H1 (cell line): Measurements from ENCODE around the gene KRT80. TPM values are rescaled to one million over a fixed set of nuclear protein-coding genes. Genes with fewer than 3 reads are reported as not detected.

ENCODE experiments used
- EGR1 ChIP-seq: IDR thresholded peaks from 2 replicates; pipeline ENCODE4 v1.6.1; 2011; ENCODE audit warnings: low read depth, low read length, borderline replicate concordance
- EZH2 ChIP-seq: fragments of 200-600 bp; sonication (generic); IDR thresholded peaks from 2 replicates; pipeline ENCODE4 v1.7.1; 2012; ENCODE audit warnings: low read depth, mild to moderate bottlenecking, moderate library complexity, low read length, inconsistent platforms; ENCODE audit not compliant: severe bottlenecking
- GABPA ChIP-seq: IDR thresholded peaks from 2 replicates; pipeline ENCODE4 v1.6.1; 2011; ENCODE audit warnings: mild to moderate bottlenecking, low read length, moderate library complexity, borderline replicate concordance; ENCODE audit not compliant: insufficient read depth
- KDM5A ChIP-seq: fragments of 200-600 bp; IDR thresholded peaks from 2 replicates; pipeline ENCODE4 v1.7.1; 2012; ENCODE audit warnings: mild to moderate bottlenecking, low read length, inconsistent platforms, mixed read lengths
- POLR2A ChIP-seq, 2 experiments: IDR thresholded peaks; 1 replicate in 1 of 2; 2 replicates in 1 of 2; pipeline ENCODE4 v1.6.1; 2011; ENCODE audit warnings: low read depth in 2 of 2, low read length in 2 of 2, mild to moderate bottlenecking in 2 of 2; ENCODE audit errors: control extremely low read depth in 1 of 2
- POU5F1 ChIP-seq: IDR thresholded peaks from 2 replicates; pipeline ENCODE4 v1.6.1; 2011; ENCODE audit warnings: low read depth, mild to moderate bottlenecking, low read length, moderate library complexity
- RNF2 ChIP-seq: fragments of 200-900, 300-1000 bp; sonication (generic); IDR thresholded peaks from 2 replicates; pipeline ENCODE4 v1.7.1; 2016; ENCODE audit warnings: borderline replicate concordance, low read depth, mild to moderate bottlenecking, antibody characterized with exemption, low read length; ENCODE audit not compliant: poor library complexity, severe bottlenecking; ENCODE audit errors: missing control alignments
- SP2 ChIP-seq: IDR thresholded peaks from 2 replicates; pipeline ENCODE4 v1.6.1; 2012; ENCODE audit warnings: mild to moderate bottlenecking, low read length, inconsistent platforms
- SRF ChIP-seq: IDR thresholded peaks from 2 replicates; pipeline ENCODE4 v1.6.1; 2011; ENCODE audit warnings: mild to moderate bottlenecking, low read depth, low read length, moderate library complexity
- TAF7 ChIP-seq: optimal IDR thresholded peaks from 2 replicates; pipeline ENCODE3; 2011; ENCODE audit warnings: low read depth, mild to moderate bottlenecking, inconsistent platforms, low read length, moderate library complexity, borderline replicate concordance
- polyA plus RNA-seq, 7 experiments: library from polyadenylated mRNA; depleted of rRNA in 3 of 7; stranded (reverse) in 5 of 7; unstranded in 2 of 7; fragments of >200 nt in 5 of 7; fragments of 200-250 nt in 2 of 7; gene quantifications; 1 replicate in 5 of 7; 2 replicates in 1 of 7; 4 replicates in 1 of 7; pipeline versions ENCODE4 v1.2.1 to v1.2.3, GENCODE V29; 2011 to 2013; ENCODE audit warnings: missing spikeins in 2 of 7, mixed read lengths in 2 of 7
- total RNA-seq: library from RNA; stranded (reverse); fragmentation: NEBNext Ultra II Directional; extraction: Animal tissue kit (Norgen Biotek cat#: 25700); gene quantifications from 2 replicates; pipeline ENCODE4 v1.2.1, GENCODE V29; 2021

Gene KRT80
- total and polyA plus RNA-seq, 2 of the 8 experiments (the other 6 are each of a cell fraction or from before 2014, with no cell fraction given) = 0.05 TPM; not detected in 1

GRCh38 chr12:52122904-52123303 is 68.9 kb downstream of the KRT80 start (continued):
- TF ChIP-seq EZH2 (no peak), POLR2A (IDR thresholded peaks at IDR 0.05; ENCODE audit: control extremely low read depth in 1 of 2, low read depth in 2 of 2, low read length in 2 of 2) (no peak), SRF (no peak), EGR1 (no peak), KDM5A (no peak), SP2 (no peak), POU5F1 (no peak), GABPA (no peak), RNF2 (no peak), TAF7 (no peak)
